Stimulated activated CD8-positive, alpha-beta memory T cell treated with anti-CD3 and anti-CD28 coated beads, Interleukin-12 subunit alpha, Interleukin-12 subunit beta, amount 100 ng/mL, for 4 hours (primary cell): Measurements from ENCODE around the gene NLRP6.

Experiments used
- DNase-seq: peaks from one replicate; pipeline ENCODE4 v3.0.0-alpha.2; 2020; ENCODE audit warnings: low read depth

The NLRP6 gene

DNA sequence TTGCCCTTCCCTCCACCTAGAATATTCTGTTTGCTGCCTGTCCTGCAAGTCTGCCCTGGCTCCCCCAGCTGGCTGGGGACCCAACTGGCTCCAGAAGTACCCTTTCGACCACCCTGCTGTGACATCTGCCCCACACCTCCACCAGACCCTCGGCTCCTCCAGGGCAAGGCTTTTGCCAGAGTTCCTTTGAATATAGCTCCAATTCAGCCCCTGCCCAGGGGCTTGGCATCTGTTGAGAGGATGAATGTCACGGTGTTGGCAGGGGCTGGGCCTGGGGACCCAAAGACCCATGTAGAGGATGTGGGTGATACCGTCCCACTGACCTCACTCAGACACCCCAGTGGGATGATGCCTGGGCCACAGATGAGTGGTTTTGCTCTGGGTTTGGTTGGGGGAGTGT, 4.0 kb downstream of the NLRP6 start:
- DNase-seq, result no peak

DNA sequence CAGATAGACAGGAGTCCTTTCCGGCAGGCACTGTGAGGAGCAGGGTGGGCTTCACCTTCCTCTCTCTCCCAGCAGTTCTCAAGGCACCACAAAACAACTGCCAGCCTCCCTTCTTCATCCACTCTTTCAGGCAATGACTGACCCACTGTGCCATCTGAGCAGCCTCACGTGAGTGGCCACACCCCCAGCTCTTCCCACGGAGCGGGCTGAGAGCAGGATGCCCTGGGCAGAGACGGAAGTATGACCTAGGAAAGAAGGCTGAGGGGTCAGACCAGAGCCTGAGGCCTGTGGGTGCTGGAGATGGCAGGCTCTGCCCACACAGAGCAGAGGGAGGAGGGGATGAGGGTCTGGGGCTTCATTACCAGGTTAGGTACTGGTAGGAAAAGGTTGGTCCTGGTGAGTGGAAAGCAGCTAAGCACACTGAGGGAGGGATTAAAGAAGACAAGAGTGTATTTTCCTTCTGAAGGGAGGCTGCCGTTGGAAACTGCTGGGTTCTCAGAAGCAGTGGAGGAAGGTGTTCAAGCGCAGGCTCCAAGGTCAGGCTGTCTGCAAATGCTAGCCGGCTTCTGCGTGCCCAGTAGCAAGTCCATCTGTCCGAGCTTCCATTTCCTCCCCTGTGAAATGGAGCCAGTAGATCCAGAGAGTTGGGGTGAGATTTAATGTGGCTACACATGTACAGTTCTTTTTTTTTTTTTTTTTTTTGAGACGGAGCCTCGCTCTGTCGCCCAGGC, 4.6 kb downstream of the NLRP6 start:
- no peak for DNase-seq

DNA sequence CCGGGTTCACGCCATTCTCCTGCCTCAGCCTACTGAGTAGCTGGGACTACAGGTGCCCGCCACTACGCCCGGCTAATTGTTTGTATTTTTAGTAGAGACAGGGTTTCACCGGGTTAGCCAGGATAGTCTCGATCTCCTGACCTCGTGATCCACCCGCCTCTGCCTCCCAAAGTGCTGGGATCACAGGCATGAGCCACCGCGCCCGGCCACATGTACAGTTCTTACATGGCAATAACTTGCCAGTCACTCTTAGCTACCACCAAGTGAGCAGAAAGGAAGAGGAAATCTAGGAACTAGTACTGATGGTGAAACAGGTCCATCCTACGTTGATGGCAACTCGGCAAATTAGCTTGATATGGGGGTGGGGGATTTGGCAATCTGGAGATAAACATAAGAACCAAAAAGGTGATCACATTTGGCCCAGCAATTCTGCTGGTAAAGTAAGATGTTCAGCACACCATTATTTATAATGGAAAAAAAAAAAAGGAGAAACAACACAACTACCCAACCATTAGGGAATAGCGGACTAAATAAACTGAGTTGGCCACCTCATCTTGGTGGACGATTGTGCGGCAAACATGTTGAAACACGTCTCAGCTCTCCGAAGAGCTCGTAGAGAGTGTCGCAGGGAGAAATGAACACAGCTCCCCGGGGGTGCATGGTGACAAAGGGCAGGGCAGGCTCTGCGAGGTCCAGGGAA, 5.3 kb downstream of the NLRP6 start:
- no peak for DNase-seq

DNA sequence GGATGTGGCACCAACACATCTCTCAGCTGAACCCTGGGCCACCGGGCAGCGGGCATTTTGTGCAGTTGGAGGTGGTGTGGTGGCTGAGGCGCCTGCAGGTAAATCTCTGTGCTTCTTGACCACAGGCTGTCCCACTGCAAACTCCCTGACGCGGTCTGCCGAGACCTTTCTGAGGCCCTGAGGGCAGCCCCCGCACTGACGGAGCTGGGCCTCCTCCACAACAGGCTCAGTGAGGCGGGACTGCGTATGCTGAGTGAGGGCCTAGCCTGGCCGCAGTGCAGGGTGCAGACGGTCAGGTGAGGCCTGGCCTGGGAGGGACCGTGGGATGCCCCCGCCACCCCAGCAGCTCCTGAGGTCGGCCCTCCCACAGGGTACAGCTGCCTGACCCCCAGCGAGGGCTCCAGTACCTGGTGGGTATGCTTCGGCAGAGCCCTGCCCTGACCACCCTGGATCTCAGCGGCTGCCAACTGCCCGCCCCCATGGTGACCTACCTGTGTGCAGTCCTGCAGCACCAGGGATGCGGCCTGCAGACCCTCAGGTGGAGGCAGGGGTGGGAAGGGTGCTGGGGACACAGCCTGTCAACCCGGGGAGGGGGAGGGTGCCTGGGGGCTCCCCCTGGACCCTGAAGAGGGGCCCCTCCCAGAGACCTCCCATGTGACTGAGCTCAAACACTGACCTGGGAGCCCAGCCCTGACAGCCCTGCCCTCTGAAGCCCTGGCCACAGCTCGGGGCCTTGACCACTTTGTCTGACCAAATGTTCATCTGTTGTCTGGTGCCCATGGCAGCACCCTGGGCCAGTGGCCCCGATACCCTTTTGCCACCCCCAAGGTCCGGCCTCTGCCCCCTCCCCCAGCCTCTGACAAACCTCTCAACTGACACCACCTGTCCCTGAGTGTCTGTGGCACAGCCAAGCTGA, 6.2 kb downstream of the NLRP6 start:
- DNase-seq, result no peak

DNA sequence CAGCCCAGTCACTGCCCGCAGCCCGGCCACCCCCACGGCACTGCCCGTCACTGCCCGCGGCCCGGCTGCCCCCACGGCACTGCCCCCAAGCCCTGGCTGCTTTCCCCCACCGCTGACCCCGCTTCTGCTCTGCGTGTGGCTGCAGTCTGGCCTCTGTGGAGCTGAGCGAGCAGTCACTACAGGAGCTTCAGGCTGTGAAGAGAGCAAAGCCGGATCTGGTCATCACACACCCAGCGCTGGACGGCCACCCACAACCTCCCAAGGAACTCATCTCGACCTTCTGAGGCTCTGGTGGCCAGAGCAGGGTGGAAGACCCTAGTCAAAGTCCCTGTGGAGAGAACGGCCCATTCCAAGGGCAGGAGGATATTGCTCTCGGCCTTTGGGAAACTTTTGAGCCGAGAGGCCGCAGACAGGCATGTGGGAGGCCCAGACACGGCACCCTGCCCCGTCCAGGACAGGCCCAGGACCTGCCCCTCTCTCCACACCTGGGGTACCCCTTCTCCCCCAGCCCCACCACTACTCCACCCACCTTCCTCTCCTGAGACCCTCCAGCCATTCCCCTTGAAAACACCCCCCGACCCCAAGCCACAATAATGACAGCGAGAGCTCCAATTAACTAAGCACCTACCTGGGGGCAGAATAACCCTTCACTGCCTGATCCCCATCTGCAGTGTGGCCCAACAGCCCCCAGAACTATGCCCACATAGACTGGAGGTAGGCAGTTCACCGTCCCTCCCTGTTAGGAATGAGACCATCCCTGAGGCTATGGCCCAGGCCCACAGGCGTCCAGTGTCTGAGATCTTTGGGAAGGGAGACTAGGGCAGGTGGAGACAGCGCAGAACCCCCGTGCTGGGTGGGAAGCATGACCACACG, 7.0 kb downstream of the NLRP6 start:
- DNase-seq, result peak; percentile 0

DNA sequence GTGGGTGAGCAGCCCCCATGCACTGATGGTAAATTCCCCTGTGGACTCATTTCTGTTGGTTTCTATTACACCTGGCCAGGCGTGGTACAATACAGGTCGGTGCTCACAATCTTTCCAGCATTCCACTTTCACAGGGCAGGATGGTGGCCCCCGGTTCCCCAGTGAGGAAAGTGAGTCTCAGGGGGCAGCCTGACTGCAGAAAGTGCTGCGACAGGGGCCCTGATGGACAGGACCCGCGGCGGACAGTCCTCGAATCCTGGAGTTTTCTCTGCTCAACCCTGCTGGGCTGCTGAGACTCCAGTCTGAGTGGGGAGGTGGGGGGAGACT, 7.7 kb downstream of the NLRP6 start:
- DNase-seq, result no peak

DNA sequence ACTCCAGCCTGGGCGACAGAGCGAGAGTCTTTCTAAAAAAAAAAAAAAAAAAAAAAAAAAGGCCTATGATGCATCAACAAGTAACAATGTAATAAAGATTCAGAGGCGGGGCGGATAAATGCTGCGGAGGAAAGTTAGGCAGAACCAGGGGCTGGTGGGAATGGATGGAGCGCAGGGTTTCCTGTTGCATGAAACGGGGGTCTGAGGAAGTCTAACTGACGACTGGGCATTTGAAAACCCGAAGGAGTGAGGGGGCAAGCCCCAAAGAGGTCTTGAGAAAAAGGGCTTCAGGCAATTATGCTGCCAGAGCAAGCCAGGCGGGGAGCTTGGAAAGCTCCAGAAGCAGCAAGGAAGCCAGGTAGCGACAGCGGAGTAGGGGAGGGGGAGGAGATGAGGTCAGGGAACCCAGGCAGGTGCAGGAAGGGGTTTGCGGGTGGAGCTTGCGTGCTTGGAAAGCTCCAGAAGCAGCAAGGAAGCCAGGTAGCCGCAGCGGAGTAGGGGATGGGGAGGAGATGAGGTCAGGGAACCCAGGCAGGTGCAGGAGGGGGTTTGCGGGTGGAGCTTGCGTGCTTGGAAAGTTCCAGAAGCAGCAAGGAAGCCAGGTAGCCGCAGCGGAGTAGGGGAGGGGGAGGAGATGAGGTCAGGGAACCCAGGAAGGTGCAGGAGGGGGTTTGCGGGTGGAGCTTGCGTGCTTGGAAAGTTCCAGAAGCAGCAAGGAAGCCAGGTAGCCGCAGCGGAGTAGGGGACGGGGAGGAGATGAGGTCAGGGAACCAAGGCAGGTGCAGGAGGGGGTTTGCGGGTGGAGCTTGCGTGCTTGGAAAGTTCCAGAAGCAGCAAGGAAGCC, 9.0 kb downstream of the NLRP6 start:
- peak; percentile 28 for DNase-seq

DNA sequence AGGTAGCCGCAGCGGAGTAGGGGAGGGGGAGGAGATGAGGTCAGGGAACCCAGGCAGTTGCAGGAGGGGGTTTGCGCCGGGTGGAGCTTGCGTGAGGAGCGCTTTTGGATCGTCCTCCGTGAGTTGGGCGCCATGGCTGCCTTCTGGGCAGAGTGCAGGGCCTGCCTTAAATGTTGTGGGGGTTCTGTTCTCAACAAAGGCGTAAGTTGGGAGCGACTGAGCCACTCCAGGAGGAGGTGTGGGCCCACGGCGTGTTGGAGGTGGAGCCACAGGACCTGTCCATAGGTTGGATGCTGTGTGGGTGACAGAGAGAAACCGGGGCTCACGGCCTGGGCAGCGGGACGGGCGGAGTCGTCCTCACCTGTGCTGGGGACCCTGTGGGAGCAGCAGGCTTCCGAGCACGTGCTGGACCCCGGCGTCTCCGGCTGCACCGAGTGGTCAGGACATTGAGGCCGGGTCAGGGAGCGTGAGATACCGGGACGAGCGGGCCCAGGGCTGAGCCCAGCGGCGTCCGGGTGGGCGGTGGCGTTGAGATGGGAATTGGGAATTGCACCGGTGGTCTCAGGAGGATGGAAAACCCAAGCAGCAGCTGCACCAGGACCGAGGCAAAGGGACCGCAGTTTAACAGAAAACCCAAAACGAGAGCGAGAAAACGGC, 9.7 kb downstream of the NLRP6 start:
- peak; percentile 28 for DNase-seq

DNA sequence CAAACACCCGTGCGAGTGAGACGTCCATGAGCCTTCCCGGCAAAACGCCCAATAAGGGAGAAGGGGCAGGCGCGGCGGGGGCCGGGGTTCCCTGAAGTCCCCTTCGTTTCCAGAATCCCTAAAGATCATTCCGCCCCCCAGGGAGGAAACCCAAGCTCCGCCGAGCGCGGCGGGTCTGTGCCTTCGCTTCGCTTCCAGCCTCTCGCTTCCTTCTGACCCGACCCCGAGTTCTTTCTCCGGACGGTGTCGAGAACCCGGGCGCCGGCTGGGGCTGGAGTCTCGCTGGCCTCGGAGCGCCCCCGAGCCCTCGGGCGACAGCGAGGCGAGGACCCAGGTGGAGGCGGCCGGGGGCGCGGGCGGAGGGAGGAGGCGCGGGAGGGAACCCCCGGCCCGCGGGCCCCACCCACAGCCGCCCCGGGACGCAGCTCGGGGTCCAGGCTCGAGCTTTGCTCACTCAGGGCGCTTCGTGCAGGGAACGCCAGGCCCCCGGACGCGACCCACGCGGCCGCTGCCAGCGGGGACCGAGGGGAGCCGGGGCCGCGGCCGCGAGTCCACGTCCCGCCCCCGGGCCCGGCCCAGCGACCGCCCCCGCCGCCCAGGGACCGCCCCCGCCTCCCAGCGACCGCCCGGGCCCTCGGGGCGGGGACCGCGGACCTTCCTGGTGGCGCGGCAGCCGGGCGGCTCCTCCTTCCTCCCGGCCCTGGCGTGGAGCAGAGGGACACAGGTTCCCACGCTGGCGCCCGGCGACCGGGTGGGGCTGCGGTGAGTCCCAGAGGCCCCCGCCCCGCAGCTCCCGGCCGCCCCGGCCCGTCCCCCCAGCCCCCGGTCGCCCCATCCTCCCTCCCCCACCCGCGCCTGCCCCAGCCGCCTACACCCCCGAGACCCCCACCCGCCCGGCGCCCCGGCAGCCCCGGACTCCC, 10.5 kb downstream of the NLRP6 start, which contains the start of gene PGGHG:
Gene PGGHG, plus strand, starts transcription at position 649 of the 920 bp plus-strand sequence. CDS start 691 bp downstream, outside the sequence.
- DNase-seq, result no peak

DNA sequence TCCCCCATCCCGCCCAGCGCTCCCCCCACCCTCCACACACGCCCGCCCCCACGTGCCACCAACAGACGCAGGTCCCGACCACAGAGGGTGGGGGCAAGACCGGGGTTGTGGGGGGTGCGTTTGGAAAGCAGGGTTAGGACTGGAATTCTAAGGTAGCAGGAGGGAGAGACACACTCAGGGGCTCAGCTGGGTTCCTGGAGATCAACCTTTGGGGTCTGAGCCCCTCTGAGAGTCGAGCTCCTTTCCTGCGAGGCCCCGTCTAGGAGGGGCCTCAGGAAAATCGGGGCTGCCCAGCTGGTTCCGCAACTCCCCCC, 11.1 kb downstream of the NLRP6 start:
- DNase-seq, result no peak

DNA sequence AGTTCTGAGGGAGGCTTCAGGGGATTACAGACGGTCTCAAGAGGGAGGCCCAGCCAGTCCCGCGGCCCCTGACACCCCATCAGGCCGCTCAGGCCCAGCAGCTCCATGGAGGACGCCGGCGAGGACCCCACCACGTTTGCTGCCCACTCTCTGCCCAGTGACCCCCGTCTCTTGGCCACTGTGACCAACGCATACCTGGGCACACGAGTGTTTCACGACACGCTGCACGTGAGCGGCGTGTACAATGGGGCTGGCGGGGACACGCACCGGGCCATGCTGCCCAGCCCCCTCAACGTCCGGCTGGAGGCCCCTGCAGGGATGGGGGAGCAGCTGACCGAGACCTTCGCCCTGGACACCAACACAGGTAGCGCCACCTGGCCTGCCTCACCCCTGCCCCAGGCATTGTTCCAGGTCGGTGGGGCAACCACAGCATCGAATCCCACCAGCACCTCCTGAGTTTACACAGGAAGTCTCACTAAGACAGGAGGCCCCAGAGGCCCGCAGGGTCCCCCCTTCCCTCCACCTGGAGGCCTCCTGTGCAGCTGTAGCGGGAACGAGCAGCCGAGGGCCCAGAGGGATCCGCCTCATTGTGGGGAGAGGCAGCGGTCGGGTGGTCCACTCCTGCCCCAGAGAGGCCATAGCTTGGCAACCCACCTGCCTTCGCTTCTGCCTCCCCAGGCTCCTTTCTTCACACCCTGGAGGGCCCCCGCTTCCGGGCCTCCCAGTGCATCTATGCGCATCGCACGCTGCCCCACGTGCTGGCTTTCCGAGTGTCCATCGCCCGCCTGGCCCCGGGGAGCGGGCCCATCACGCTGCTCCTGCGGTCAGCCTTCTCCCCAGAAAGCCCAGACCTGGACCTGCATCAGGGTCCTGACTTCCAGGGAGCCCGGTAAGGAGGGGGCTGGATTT, 11.8 kb downstream of the NLRP6 start:
- DNase-seq, result no peak

DNA sequence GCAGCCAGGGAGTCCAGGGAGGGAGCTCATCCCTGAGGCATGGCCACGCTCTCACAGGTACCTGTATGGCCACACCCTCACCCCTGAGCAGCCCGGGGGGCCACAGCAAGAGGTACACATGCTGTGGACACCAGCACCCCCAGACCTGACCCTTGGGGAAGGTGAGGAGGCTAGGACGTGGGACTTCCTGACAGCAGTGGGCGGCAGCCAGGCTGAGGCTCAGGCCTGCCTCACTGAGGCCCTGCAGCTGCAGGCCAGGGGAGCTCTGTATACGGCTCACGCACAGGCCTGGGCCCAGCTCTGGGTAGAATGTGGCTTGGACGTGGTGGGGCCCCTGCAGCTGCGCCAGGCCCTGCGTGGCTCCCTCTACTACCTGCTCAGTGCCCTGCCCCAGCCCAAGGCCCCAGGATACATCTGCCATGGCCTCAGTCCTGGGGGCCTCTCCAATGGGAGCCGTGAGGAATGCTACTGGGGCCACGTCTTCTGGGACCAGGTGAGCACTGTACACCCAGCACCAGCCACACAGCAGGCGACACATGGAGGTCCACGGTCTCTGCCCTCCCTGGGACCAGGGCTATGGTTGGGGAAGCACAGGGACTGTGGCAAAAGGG, 12.5 kb downstream of the NLRP6 start:
- DNase-seq, result no peak

DNA sequence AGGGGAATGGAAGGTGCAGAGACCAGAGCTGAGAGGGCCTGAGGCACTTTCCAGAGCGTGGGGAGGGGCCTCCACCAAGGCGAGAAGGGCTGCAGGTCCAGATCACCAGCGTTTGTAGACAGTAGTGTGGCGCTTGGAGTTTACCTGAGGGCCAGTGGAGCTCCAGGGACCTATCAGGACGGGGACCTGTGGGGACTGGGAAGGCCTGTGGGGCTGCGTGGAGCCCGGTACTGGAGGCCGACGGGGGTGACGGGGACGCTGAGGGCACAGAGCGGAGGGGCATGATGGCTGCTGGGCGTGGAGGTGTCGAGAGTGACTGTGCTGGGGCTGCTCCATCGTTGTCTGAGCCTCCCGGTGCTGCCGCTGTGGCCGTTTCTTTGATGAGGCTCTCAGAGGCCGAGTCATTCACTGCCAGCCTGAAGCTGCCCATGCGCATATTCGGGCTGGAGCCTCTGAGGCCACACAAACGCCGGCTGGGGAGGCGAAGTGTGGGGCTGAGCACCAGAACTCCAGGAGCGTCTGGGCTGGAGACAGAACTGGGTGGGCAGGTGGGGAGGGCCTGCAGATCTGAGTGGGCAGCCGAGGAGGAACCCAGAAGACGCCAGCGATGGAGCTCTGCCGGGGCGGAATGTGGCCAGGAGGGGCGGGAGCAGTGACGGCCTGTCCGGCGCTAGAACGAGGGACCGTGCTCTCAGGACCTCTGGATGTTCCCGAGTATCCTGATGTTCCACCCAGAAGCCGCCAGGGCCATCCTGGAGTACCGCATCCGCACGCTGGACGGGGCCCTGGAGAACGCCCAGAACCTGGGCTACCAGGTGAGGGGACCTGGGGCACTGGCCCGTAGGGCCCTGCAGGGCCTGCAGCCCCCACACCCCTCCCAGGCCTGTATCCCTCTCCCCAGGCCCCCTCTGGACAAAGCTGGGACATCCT, 13.3 kb downstream of the NLRP6 start:
- no peak for DNase-seq

DNA sequence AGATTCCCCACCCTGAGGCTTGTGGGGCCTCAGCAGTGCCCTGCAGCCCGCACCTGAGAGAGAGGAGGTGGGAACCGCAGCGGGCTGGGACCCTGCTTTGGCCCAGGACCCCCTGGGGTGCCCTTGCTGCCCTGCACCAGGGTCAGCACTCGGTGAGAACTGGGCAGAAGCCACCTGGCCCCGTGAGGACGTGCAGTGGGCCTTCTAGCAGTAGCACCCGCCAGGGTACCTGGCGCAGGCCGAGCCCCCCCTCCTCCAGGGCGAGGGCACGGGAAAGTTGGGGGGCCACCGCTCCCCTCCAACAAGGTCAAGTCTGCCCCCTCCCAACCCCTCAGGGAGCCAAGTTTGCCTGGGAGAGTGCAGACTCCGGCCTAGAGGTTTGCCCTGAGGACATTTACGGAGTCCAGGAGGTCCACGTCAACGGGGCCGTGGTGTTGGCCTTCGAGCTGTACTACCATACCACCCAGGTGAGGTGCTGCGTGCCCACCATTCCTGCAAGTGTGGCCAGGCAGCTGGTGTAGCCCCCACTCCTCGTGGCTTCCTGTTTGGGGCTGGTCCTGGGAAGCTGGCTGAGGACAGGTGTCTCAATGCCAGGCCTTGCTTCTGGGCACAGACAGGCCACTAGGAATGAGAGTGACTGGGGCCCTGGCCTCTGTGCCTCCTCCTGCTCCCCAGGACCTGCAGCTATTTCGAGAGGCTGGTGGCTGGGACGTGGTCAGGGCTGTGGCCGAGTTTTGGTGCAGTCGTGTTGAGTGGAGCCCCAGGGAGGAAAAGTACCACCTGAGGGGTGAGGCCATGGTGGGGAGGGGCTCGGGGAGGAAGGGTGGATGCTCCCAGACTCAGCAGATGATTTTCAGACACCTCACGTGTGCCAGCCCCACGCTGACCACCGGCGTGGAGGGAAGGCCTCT, 14.3 kb downstream of the NLRP6 start:
- no peak for DNase-seq

DNA sequence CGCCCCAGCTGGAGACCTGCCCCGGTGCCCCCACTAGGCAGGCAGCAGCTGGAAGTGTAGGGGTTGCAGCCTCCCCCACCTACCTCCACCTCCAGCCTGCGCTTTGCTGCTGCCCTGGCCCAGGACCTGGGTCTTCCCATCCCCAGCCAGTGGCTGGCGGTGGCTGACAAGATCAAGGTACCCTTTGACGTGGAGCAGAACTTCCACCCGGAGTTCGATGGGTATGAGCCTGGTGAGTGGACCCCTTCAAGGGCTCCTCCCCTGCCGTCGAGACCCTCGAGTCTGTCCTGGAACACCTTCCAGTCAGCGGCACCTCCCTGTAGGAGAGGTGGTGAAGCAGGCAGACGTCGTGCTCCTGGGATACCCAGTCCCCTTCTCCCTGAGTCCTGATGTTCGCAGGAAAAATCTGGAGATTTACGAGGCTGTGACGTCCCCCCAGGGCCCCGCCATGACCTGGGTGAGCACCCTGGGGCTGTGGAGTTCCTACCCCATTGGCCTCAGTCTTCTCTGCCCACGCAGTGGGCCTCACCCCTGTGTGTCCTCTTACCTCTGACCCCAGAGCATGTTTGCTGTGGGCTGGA, 15.2 kb downstream of the NLRP6 start:
- DNase-seq, result no peak
